MCF 10A (cell line): Measurements from ENCODE around the gene TMEM263. TPM values are rescaled to one million over a fixed set of nuclear protein-coding genes. Genes with fewer than 3 reads are reported as not detected.

Source experiments
- BruUV-seq: library from RNA; stranded (reverse); fragments of 400-500 nt; replicated peaks from 2 replicates; lab custom pipeline; 2021; lab: Mats Ljungman, UMichigan
- CTCF ChIA-PET: fragments of 300-600 bp; sonication (Branson Sonifier 250); formaldehyde crosslinking; extraction: SDS; loops from one replicate; lab custom pipeline; 2021; ENCODE audit warnings: antibody characterized with exemption, inconsistent platforms; lab: Yijun Ruan, JAX
- POLR2A ChIA-PET: fragments of 300-600, 350-650 bp; sonication (Branson Sonifier 250); formaldehyde crosslinking; extraction: SDS; loops from one replicate; lab custom pipeline; 2020; ENCODE audit warnings: antibody characterized with exemption, inconsistent platforms; lab: Yijun Ruan, JAX
- DNase-seq: peaks from one replicate; pipeline ENCODE4 v3.0.0-alpha.2; 2018; ENCODE audit not compliant: unreplicated experiment
- H3K27ac Mint-ChIP-seq: one replicate; pipeline ENCODE4 v1.8.0; 2022; ENCODE audit warnings: mild to moderate bottlenecking, low read depth, mixed read lengths; ENCODE audit not compliant: unreplicated experiment
- H3K27me3 Mint-ChIP-seq: one replicate; pipeline ENCODE4 v1.8.0; 2022; ENCODE audit warnings: mixed read lengths; ENCODE audit not compliant: insufficient read depth, unreplicated experiment
- H3K36me3 Mint-ChIP-seq: one replicate; pipeline ENCODE4 v1.8.0; 2022; ENCODE audit warnings: mild to moderate bottlenecking, moderate library complexity, mixed read lengths; ENCODE audit not compliant: insufficient read depth, unreplicated experiment
- H3K4me1 Mint-ChIP-seq: one replicate; pipeline ENCODE4 v1.8.0; 2022; ENCODE audit warnings: mixed read lengths; ENCODE audit not compliant: insufficient read depth, unreplicated experiment
- H3K4me3 Mint-ChIP-seq: one replicate; pipeline ENCODE4 v1.8.0; 2022; ENCODE audit warnings: mild to moderate bottlenecking, moderate library complexity, mixed read lengths; ENCODE audit not compliant: unreplicated experiment
- H3K9me3 Mint-ChIP-seq: one replicate; pipeline ENCODE4 v1.8.0; 2022; ENCODE audit warnings: mixed read lengths; ENCODE audit not compliant: unreplicated experiment
- CTCF ChIP-seq: fragments of 200-600 bp; IDR thresholded peaks from one replicate; pipeline ENCODE4 v1.8.0; 2022; ENCODE audit warnings: antibody characterized with exemption, mild to moderate bottlenecking; ENCODE audit not compliant: unreplicated experiment
- intact Hi-C: fragments of 100-400 bp; cut with micrococcal nuclease; formaldehyde crosslinking; loops from 2 replicates; pipeline ENCODE4 v1.14.1; 2022
- total RNA-seq: library from RNA; stranded (reverse); gene quantifications from 2 replicates; pipeline ENCODE4 v1.2.3, GENCODE V29; 2022

TMEM263 gene
- total RNA-seq, 1 experiment from 2014 or later = 60.1 TPM

- no peaks in the 10 kb centered on the region for H3K27me3 Mint-ChIP-seq
- peak overlapping the region; percentile 89 for H3K27ac Mint-ChIP-seq
- no peak for TF ChIP-seq CTCF
- CTCF ChIA-PET = interaction anchor here (0.6 to 1.6 kb wide), 3 partner anchors 8 to 567 kb away, joined by 3 to 4 read pairs (median 4); no protein-coding TSS in a partner anchor
- peaks cover 6% of the 10 kb centered on the region for H3K36me3 Mint-ChIP-seq
- peak overlapping the region; percentile 95 for H3K4me3 Mint-ChIP-seq
- H3K9me3 Mint-ChIP-seq = no peaks in the 10 kb centered on the region
- BruUV-seq = TSS peak; percentile 48
- intact Hi-C loops = loop anchor here (5.0 kb wide), 1 partner anchor 563 kb away; no protein-coding TSS in a partner anchor
- DNase-seq = no peak
- peaks cover 9% of the 10 kb centered on the region for H3K4me1 Mint-ChIP-seq
- POLR2A ChIA-PET = interaction anchor here (0.6 to 3.0 kb wide), 8 partner anchors 9 to 597 kb away, joined by 3 to 24 read pairs (median 4); partner anchors contain the start of genes CRY1, MTERF2 and POLR3B
These were observed 988 bp upstream of the TMEM263 start for GRCh38 chr12:106954462-106955376.

GRCh38 chr12:106956048-106956578, 406 bp downstream of the TMEM263 start:
- Mint-ChIP-seq H3K27ac (peak overlapping the region; percentile 95), H3K9me3 (no peaks in the 10 kb centered on the region), H3K4me1 (peaks cover 14% of the 10 kb centered on the region), H3K27me3 (no peaks in the 10 kb centered on the region), H3K4me3 (peak overlapping the region; percentile 95), H3K36me3 (peaks cover 16% of the 10 kb centered on the region)
- DNase-seq = peak; percentile 57
- intact Hi-C loops = loop anchor here (1.0 to 5.0 kb wide), 2 partner anchors 136 to 561 kb away; no protein-coding TSS in a partner anchor
- BruUV-seq = no TSS peak
- ChIA-PET POLR2A (interaction anchor here (0.6 to 3.0 kb wide), 16 partner anchors 9 to 1395 kb away, joined by 3 to 24 read pairs (median 5); partner anchors contain the start of genes CRY1, MTERF2 and POLR3B), CTCF (interaction anchor here (0.6 to 1.6 kb wide), 6 partner anchors 9 to 568 kb away, joined by 3 to 5 read pairs (median 3); no protein-coding TSS in a partner anchor)
- no peak for TF ChIP-seq CTCF

GRCh38 chr12:106957583-106957982, 1.9 kb downstream of the TMEM263 start:
- ChIA-PET POLR2A (interaction anchor here (0.8 to 2.2 kb wide), 5 partner anchors 13 to 136 kb away, joined by 3 to 8 read pairs (median 5); partner anchors contain the start of genes CRY1 and MTERF2), CTCF (no interaction called here)
- DNase-seq = no peak
- intact Hi-C loops = loop anchor here (5.0 kb wide), 1 partner anchor 560 kb away; no protein-coding TSS in a partner anchor
- H3K27ac Mint-ChIP-seq = peak overlapping the region; percentile 95
- peaks cover 19% of the 10 kb centered on the region for H3K36me3 Mint-ChIP-seq
- no peaks in the 10 kb centered on the region for H3K27me3 Mint-ChIP-seq
- no peak for TF ChIP-seq CTCF
- BruUV-seq = no TSS peak
- H3K9me3 Mint-ChIP-seq = no peaks in the 10 kb centered on the region
- peaks cover 23% of the 10 kb centered on the region for H3K4me1 Mint-ChIP-seq
- peak overlapping the region; percentile 95 for H3K4me3 Mint-ChIP-seq
